ENCODE data around the gene KTI12.

GRCh38 chr1:52028328-52028727, 5.3 kb downstream of the KTI12 start:
- no peak for TF ChIP-seq FOXK2 (IDR thresholded peaks at IDR 0.05)
- no peak for TF ChIP-seq L3MBTL2 (conservative IDR thresholded peaks at IDR 0.05)
- no peak for TF ChIP-seq HDGF (IDR thresholded peaks at IDR 0.05; ENCODE audit: borderline replicate concordance)

Data from HEK293T (cell line).